Cardiac fibroblast (primary cell): ENCODE data around the gene JAK1.

ENCODE experiments used
- DNase-seq, 2 donors: peaks; one replicate each; pipeline versions ENCODE4 v3.0.0 to v3.0.0-alpha.2; 2010; ENCODE audit warnings: low read depth in 2 of 2
- H3K4me3 ChIP-seq, 2 donors: replicated peaks in 1 of 2; 1 replicate in 1 of 2; 2 replicates in 1 of 2; pipeline ENCODE4 v1.5.1; 2011; ENCODE audit warnings: low read depth in 2 of 2, low read length in 2 of 2, mild to moderate bottlenecking in 2 of 2, moderate library complexity in 1 of 2
- CTCF ChIP-seq: IDR thresholded peaks from one replicate; pipeline ENCODE4 v1.5.1; 2011; ENCODE audit warnings: low read depth, mild to moderate bottlenecking, low read length, inconsistent platforms

JAK1 gene

GRCh38 chr1:64896551-64896950 lies 69.8 kb downstream of the JAK1 start:
- no peak overlapping the region for H3K4me3 ChIP-seq
- TF ChIP-seq CTCF: no peak
- no peak for DNase-seq

- no peak for TF ChIP-seq CTCF
- no peak overlapping the region for H3K4me3 ChIP-seq
- DNase-seq: no peak
Measured at GRCh38 chr1:64895500-64895899, 70.8 kb downstream of the JAK1 start.

- TF ChIP-seq CTCF: no peak
- H3K4me3 ChIP-seq: no peak overlapping the region
- DNase-seq: no peak
Measured at GRCh38 chr1:64894438-64895196, 71.7 kb downstream of the JAK1 start.

GRCh38 chr1:64893921-64894320 lies 72.4 kb downstream of the JAK1 start:
- DNase-seq: no peak
- no peak overlapping the region for H3K4me3 ChIP-seq
- no peak for TF ChIP-seq CTCF

- DNase-seq: peak; percentile 62 to 77
- no peak overlapping the region for H3K4me3 ChIP-seq
- TF ChIP-seq CTCF: no peak
Measured at GRCh38 chr1:64892576-64893573, 73.5 kb downstream of the JAK1 start.

- H3K4me3 ChIP-seq: no peak overlapping the region
- no peak for TF ChIP-seq CTCF
- DNase-seq: peak in 1 of 2 donors; percentile 34
Measured at GRCh38 chr1:64891448-64891825, 74.9 kb downstream of the JAK1 start.
